Limb (tissue), 2 donors: ENCODE data around the gene KRTAP4-1.
"Not testable (repeated sequence)": the region's sequence is repeated elsewhere in the genome, so short reads cannot be mapped to it uniquely, and the experiment has no call there.

Source experiments
- DNase-seq, 2 donors: peaks; one replicate each; pipeline ENCODE4 v3.0.0-alpha.2; 2016; ENCODE audit errors: extremely low spot score in 2 of 2

Gene KRTAP4-1

GRCh38 chr17:41176744-41177387, 7.8 kb downstream of the KRTAP4-1 start:
- no peak for DNase-seq

GRCh38 chr17:41171886-41172285, 12.8 kb downstream of the KRTAP4-1 start:
- no peak for DNase-seq

DNA sequence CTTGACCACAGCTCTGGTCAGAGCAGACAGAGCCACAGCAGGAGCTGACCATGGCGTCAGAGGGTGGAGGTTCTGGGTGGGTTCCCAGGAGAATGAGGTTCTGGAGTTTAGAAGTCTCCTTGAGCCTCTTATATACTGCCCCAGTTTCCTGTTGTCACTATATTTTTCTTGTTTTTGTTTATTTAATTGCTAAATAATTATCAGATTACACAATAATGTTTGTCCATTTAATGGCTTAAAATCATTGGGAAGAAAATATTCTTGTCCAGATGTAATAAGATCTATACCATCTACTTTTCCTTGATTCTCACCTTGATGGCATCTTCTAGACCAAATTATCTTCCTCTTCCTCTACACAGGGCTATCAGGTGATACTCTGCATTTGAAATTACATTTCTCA, 16.6 kb downstream of the KRTAP4-1 start, which contains the start of gene KRTAP4-3:
Gene KRTAP4-3, minus strand, starts transcription at position 101 of the 400 bp plus-strand sequence. Its CDS starts 49 bp downstream, at position 52.
- DNase-seq: no peak

- DNase-seq: no peak
Observed at GRCh38 chr17:41167561-41167960, 17.1 kb downstream of the KRTAP4-1 start.

DNA sequence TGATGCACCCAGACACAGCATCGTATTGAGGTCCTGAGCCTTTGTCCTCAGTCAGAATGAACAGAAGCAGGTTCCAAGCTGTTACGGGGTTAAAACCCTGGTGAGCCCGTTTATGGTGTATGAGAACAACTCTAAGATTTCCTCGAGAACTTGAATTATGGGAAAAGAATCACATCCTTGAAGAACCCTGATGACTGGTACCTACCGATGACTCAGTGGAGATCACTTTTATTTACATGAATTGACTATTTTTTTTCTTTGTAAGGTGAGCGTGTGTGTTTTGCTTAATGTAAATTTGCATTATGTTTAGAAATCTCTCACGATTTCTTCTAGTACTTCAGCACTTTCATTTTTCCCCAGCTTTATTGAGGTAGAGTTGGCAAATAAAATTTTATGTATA, 20.9 kb downstream of the KRTAP4-1 start:
- no peak for DNase-seq

GRCh38 chr17:41160648-41161047, 24.1 kb downstream of the KRTAP4-1 start, which contains the start of gene KRTAP4-4:
TSS of gene KRTAP4-4 (minus strand) at chr17:41160748. CDS start at chr17:41160691, 57 bp downstream.
- DNase-seq: no peak

- not testable (repeated sequence) for DNase-seq
Observed at GRCh38 chr17:41160190-41160589, 24.5 kb downstream of the KRTAP4-1 start.

- DNase-seq: no peak
Observed at GRCh38 chr17:41153856-41154255, 30.9 kb downstream of the KRTAP4-1 start.

GRCh38 chr17:41151525-41151924, 33.2 kb downstream of the KRTAP4-1 start:
- DNase-seq: no peak

GRCh38 chr17:41150026-41150425, 34.7 kb downstream of the KRTAP4-1 start:
- DNase-seq: no peak

GRCh38 chr17:41149652-41149985, 35.1 kb downstream of the KRTAP4-1 start, which contains the start of gene KRTAP4-5:
TSS of gene KRTAP4-5 (minus strand) at chr17:41149825. CDS start at chr17:41149767, 58 bp downstream.
- DNase-seq: no peak

- DNase-seq: not testable (repeated sequence)
Observed at GRCh38 chr17:41148971-41149651, 35.6 kb downstream of the KRTAP4-1 start.

DNA sequence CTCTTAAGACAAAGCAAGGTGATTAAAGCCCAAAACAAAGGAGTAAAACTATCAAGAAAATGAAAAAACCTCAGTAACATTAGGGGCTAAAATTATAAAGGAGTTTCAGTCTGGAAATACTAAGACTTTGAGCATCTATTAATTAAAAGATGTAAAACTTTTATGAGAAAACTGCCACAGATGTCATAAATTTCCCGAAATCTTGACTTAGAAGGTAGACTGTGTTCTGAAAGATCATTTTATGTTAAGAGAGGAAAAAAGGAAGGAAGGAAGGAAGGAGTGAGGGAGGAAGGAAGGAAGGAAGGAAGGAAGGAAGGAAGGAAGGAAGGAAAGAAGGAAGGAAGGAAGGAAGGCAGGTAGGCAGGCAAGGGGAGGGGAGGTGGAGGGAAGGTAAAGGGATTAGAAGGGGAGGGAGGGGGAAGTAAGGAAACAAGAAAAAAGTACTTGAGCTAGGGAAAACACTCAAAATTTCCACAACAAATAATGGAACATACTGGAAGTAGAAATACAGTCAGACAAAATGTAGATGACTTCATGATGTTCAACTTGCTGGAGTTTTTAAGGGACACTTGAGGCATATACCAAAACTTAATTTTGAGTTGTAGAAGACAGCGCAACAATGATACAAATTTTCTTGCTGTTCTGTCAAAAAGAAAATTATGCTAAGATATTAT, 37.0 kb downstream of the KRTAP4-1 start:
- DNase-seq: no peak

- DNase-seq: no peak
Observed at GRCh38 chr17:41145261-41145660, 39.5 kb downstream of the KRTAP4-1 start.

GRCh38 chr17:41144846-41145245, 39.9 kb downstream of the KRTAP4-1 start:
- no peak for DNase-seq

DNA sequence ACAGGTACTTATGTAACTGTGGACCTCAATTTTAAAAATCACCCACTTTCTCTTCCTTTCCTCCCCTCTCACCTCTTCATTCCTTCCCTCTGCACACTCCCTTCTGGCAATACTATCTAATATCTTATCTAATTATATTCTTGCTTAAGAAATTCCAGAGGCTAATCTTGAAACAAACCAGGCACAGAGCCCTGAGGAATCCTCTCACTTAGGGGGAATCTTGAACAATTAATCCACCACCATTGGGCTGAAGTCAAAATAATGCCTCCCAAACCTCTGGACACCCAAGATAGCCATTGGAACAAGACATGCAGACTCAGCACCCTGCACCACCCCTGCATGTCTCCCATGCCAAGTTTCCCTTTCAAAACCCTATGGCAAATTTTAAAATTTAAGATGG, 43.4 kb downstream of the KRTAP4-1 start:
- DNase-seq: no peak

- DNase-seq: no peak
Observed at GRCh38 chr17:41140360-41141131, 44.2 kb downstream of the KRTAP4-1 start, which contains the start of gene KRTAP4-6. TSS of gene KRTAP4-6 (minus strand) at chr17:41140544. CDS start at chr17:41140487, 57 bp downstream.

DNA sequence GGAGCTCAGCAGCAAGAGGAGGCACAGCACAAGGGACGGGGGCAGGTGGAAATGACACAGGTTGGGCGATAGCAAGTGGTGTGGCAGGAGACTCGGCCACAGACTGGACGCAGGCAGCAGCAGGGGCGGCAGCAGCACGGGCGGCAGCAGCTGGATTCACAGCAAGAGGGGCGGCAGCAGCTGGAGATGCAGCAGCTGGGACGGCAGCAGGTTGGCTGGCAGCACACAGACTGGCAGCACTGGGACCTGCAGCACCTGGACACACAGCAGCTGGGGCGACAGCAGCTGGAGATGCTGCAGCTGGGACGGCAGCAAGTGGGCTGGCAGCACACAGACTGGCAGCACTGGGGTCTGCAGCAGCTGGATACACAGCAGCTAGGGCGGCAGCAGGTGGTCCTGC, 44.8 kb downstream of the KRTAP4-1 start:
- DNase-seq: not testable (repeated sequence)
